Measurements from ENCODE around the gene CCDC107. TPM values are rescaled to one million over a fixed set of nuclear protein-coding genes. Genes with fewer than 3 reads are reported as not detected.

CCDC107 gene
- total and polyA plus RNA-seq, 2 of the 13 experiments (the other 11 are each of a cell fraction or from before 2014, with no cell fraction given), result 7.1 to 15.2 TPM

GRCh38 chr9:35673132-35674024, 15.3 kb downstream of the CCDC107 start, which contains the start of gene CA9 (continued):
- no peak for TF ChIP-seq SOX6 (IDR thresholded peaks at IDR 0.05)
- TF ChIP-seq SOX6 (CRISPR knock-in tag; IDR thresholded peaks at IDR 0.05), result no peak
- TF ChIP-seq, protein P1, sequence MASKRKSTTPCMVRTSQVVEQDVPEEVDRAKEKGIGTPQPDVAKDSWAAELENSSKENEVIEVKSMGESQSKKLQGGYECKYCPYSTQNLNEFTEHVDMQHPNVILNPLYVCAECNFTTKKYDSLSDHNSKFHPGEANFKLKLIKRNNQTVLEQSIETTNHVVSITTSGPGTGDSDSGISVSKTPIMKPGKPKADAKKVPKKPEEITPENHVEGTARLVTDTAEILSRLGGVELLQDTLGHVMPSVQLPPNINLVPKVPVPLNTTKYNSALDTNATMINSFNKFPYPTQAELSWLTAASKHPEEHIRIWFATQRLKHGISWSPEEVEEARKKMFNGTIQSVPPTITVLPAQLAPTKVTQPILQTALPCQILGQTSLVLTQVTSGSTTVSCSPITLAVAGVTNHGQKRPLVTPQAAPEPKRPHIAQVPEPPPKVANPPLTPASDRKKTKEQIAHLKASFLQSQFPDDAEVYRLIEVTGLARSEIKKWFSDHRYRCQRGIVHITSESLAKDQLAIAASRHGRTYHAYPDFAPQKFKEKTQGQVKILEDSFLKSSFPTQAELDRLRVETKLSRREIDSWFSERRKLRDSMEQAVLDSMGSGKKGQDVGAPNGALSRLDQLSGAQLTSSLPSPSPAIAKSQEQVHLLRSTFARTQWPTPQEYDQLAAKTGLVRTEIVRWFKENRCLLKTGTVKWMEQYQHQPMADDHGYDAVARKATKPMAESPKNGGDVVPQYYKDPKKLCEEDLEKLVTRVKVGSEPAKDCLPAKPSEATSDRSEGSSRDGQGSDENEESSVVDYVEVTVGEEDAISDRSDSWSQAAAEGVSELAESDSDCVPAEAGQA (IDR thresholded peaks at IDR 0.05; ENCODE audit: low read depth), result no peak
- TF ChIP-seq, protein P1 (CRISPR knock-in tag; IDR thresholded peaks at IDR 0.05; ENCODE audit: borderline replicate concordance), result no peak
- no peak for TF ChIP-seq REPIN1 (CRISPR knock-in tag; IDR thresholded peaks at IDR 0.05; ENCODE audit: borderline replicate concordance, low read depth)
- no peak for TF ChIP-seq ELK4 (CRISPR knock-in tag; IDR thresholded peaks at IDR 0.05; ENCODE audit: borderline replicate concordance)
- TF ChIP-seq SIN3B (IDR thresholded peaks at IDR 0.05; ENCODE audit: low read length), result no peak
- TF ChIP-seq, protein P2, sequence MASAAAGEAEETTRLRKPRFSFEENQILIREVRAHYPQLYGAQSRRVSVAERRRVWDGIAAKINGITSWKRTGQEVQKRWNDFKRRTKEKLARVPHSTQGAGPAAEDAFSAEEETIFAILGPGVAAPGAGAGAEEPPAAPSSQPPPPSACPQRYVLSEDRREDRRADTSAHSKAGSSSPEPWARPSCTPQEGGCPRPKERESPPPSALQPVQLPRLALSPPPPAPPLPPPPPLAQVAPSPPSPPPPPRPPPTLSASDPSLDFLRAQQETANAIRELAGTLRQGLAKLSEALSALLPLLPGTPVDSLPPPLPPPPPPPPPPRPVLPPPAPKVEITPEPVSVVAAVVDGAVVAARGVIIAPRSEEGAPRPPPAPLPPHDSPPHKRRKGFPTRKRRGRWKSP (CRISPR knock-in tag; IDR thresholded peaks at IDR 0.05), result no peak
- no peak for TF ChIP-seq ETV6 (CRISPR knock-in tag; conservative IDR thresholded peaks at IDR 0.05)
- TF ChIP-seq, protein P3, sequence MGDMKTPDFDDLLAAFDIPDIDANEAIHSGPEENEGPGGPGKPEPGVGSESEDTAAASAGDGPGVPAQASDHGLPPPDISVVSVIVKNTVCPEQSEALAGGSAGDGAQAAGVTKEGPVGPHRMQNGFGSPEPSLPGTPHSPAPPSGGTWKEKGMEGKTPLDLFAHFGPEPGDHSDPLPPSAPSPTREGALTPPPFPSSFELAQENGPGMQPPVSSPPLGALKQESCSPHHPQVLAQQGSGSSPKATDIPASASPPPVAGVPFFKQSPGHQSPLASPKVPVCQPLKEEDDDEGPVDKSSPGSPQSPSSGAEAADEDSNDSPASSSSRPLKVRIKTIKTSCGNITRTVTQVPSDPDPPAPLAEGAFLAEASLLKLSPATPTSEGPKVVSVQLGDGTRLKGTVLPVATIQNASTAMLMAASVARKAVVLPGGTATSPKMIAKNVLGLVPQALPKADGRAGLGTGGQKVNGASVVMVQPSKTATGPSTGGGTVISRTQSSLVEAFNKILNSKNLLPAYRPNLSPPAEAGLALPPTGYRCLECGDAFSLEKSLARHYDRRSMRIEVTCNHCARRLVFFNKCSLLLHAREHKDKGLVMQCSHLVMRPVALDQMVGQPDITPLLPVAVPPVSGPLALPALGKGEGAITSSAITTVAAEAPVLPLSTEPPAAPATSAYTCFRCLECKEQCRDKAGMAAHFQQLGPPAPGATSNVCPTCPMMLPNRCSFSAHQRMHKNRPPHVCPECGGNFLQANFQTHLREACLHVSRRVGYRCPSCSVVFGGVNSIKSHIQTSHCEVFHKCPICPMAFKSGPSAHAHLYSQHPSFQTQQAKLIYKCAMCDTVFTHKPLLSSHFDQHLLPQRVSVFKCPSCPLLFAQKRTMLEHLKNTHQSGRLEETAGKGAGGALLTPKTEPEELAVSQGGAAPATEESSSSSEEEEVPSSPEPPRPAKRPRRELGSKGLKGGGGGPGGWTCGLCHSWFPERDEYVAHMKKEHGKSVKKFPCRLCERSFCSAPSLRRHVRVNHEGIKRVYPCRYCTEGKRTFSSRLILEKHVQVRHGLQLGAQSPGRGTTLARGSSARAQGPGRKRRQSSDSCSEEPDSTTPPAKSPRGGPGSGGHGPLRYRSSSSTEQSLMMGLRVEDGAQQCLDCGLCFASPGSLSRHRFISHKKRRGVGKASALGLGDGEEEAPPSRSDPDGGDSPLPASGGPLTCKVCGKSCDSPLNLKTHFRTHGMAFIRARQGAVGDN (CRISPR knock-in tag; IDR thresholded peaks at IDR 0.05), result peak; percentile 93
- no peak for TF ChIP-seq FOXJ3 (CRISPR knock-in tag; IDR thresholded peaks at IDR 0.05; ENCODE audit: borderline replicate concordance)
- TF ChIP-seq SRSF9 (IDR thresholded peaks at IDR 0.05; ENCODE audit: borderline replicate concordance, insufficient read depth, low read depth, low read length, poor library complexity, severe bottlenecking), result no peak
- TF ChIP-seq ZNF30 (CRISPR knock-in tag; IDR thresholded peaks at IDR 0.05), result no peak
